HG02840 (cell line): ENCODE data around the gene CSH1.
"Not testable (repeated sequence)": the region's sequence is repeated elsewhere in the genome, so short reads cannot be mapped to it uniquely, and the experiment has no call there.

Source experiments
- ATAC-seq: cut with Tn5 transposase; IDR thresholded peaks from one replicate; pipeline ENCODE4 v1.9.1; 2021; ENCODE audit warnings: mild to moderate bottlenecking, moderate library complexity, moderate number of reproducible peaks; ENCODE audit not compliant: unreplicated experiment, low FRiP score

Gene CSH1

GRCh38 chr17:63896524-63897354, at the start of gene CSH1:
Gene CSH1 (minus strand): TSS chr17:63896574. CDS start chr17:63896511, 63 bp downstream.
- ATAC-seq, result not testable (repeated sequence)

- no peak for ATAC-seq
Observed at GRCh38 chr17:63945784-63946439, 49.5 kb upstream of the CSH1 start.

DNA sequence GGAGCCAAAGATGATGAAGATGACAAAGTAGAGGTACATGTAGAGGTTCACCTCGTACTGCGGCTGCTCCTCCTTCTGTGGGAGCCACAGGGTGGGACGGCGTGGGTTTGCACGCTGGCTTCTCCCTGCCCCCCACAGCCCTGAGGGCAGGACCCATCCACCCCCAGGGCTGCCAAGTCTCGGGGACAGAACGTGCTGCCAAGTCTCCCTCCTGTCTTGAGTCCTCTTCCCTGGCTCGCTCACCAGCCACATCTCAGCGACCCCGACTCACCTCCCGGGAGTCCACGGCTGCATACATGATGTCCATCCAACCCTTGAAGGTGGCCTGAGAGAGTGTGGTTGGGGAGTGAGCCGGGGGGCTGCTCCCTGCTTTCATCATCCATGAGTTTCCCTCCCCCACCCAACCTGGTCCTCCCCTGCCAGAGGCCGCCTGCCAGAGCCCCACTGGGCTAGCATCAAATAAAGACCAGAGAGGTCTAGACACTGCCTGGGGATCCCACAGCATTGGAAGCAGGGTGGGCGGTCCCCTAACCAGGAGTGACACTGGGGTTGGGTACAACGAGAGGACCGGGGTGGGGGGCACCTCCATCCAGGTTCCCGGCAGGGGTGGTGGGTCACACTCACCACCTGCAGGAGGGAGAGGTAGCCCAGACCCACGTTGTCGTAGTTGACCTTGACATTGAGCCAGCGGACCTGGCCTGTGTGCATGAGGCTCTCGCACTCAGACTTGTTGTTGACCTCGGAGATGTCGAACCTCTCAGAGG, 48.5 kb upstream of the CSH1 start:
- ATAC-seq, result no peak

- ATAC-seq, result no peak
Observed at GRCh38 chr17:63943745-63944144, 47.4 kb upstream of the CSH1 start.

DNA sequence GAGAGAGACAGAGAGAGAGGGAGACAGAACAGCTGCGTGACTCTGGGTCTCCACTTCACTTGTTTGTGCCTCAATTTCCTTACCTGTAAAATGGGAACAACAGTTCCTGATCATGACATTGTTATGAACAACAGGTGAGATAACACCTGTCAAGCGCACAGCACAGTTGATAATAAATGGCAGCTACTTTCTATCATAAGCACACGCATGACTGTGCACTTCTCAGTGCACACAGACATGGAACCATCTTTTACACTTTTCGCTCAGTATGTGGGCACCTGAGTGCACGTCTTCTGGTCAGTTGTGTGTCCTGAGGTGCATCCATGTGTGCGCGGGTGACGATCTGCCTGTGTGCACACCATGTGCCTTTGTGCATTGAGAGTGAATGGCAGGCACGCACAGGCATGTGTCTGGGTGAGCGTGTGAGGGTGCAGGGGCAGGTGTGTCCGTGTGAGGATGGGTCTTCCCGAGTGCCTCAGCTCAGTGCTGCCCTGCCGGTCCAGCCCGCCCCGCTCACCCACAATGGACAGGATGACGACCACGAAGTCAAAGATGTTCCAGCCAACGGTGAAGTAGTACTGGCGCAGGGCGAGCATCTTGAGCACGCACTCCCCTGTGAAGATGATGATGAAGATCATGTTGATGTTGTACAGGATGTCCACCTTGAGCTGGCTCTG, 46.1 kb upstream of the CSH1 start:
- ATAC-seq, result no peak

GRCh38 chr17:63941751-63942150, 45.4 kb upstream of the CSH1 start:
- no peak for ATAC-seq

- no peak for ATAC-seq
Observed at GRCh38 chr17:63941162-63941561, 44.8 kb upstream of the CSH1 start.

GRCh38 chr17:63940584-63940983, 44.2 kb upstream of the CSH1 start:
- no peak for ATAC-seq

GRCh38 chr17:63939884-63940283, 43.5 kb upstream of the CSH1 start:
- no peak for ATAC-seq

DNA sequence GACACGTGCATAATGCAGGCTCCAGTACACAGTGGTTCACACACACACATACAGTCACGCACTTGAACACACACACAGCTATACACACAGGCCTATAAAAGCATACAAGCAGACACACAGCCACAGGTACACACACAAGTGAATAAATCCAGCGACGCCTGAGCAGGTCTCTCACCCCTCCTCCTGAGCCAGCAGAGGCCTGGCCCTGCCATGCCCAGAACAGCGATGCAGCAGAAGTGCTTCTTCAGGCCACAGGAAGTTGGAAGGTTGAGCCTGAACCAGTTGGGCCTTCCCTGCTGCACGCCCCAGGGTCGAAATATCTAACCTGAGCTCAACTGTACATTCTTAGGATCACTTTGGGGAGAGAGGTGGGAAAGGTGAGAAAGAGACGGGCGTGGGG, 43.0 kb upstream of the CSH1 start:
- no peak for ATAC-seq

- ATAC-seq, result no peak
Observed at GRCh38 chr17:63937920-63938319, 41.5 kb upstream of the CSH1 start.

DNA sequence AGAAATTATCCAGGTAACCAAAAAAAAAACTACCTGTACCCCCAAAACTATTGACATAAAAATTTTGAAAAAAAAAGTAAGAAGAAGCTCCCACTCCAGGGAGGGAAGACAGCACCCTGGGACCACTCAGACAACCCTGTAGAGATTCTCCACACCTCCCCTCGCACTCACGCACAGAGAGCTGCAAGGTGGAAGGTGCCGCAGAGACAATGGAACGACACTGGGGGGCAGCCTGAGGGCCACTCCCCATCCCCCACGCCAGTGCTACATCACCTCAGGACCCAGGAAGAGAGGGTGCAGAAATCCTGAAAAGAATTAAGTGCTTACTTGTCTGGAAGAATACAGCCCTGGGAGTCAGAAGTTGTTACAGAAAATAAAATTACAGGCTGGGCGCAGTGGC, 40.9 kb upstream of the CSH1 start:
- no peak for ATAC-seq

- no peak for ATAC-seq
Observed at GRCh38 chr17:63934183-63935112, 38.1 kb upstream of the CSH1 start.

- ATAC-seq, result no peak
Observed at GRCh38 chr17:63933598-63933997, 37.2 kb upstream of the CSH1 start.

- ATAC-seq, result no peak
Observed at GRCh38 chr17:63932721-63933120, 36.3 kb upstream of the CSH1 start.

DNA sequence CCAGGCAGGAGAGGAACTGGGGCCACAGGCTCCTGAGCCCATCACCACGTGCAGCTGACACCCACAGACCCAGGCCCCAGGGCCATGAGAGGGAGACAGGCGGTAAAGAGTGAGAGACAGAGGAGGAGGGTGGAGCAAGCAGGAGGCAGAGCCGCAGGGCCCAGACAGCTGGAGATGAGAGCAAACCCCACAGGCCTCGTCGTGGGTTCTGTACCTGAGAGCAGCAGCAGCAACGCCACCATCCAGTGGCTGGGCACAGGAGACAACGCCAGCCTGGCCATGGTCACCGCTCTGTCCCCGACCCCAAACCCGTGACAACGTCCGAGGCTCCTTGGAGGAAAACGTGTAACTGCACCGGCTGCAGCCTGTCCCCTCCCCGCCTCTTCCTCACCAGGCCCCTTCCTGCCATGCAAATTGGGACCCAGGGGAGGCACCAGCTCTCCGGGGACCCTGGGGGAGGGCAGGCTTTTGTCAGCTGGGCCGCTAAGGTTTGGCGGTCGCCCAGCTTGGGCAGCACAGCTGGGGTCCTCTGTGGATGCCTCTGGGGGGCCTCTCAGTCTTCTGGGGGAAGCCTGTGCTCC, 35.7 kb upstream of the CSH1 start, which contains the start of gene CD79B:
TSS of gene CD79B (minus strand) at position 351 of the 581 bp plus-strand sequence. CDS start at position 281, 70 bp downstream.
- ATAC-seq, result no peak

GRCh38 chr17:63930951-63931575, 34.7 kb upstream of the CSH1 start:
- ATAC-seq, result peak; percentile 38

DNA sequence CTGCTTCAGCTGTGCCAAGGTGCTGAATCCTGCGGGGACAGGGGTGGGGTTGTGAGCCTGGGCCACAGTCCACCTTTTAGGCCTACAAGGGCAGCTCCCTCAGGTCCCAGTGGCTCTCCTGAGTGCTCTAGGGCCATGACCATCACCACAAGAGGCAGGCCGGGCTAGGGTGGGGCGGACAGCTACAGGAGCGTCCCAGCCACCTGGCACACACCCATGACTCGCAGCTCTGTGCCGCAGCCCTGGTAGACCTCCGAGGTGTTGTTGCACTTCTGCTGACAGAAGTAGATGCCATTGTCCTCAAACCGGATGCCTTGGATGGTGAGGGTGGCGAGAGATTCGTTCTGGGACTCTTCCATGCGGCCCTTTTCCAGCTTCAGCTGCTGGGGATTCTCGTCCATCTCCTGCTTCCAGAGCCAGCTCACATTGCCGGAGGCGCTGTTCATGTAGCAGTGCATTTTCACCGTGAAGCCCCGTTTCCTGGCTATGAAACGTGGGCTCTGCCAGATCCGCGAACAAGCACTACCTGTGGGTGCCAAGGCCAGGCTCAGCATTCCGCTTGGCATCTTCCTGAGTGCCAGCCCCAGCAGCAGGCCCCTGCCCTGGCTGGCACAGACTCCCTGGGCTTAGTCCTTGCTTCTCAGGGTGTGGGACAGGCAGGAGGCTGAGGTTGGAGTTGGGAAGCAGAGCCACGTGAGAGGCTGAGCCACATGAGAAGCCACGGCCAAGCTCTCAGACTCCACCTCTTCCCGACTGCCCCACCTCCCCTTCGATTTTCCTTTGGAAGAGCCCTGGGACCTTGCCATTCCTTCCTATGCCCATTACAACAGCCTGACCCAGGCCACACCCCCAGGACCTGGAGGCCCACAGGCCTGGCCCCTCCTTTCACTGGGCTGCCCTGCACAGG, 33.7 kb upstream of the CSH1 start:
- ATAC-seq, result no peak
